Body of pancreas (tissue), 4 donors: Measurements from ENCODE around the gene ZNF430.

Experiments used
- POLR2A ChIP-seq, 3 donors: fragments of 450-650 bp; IDR thresholded peaks; one replicate each; pipeline ENCODE4 v1.6.1; 2016; ENCODE audit warnings: antibody characterized with exemption in 3 of 3, mild to moderate bottlenecking in 2 of 3
- TF ChIP-seq, protein P1 (sequence below), 7 experiments: fragments of 450-650 bp in 4 of 7; fragments of 200-600 bp in 3 of 7; sonication (generic) in 3 of 7; IDR thresholded peaks; one replicate each; pipeline ENCODE4 v1.5.1; 2016 to 2019; ENCODE audit warnings: antibody characterized with exemption in 7 of 7

DNA sequence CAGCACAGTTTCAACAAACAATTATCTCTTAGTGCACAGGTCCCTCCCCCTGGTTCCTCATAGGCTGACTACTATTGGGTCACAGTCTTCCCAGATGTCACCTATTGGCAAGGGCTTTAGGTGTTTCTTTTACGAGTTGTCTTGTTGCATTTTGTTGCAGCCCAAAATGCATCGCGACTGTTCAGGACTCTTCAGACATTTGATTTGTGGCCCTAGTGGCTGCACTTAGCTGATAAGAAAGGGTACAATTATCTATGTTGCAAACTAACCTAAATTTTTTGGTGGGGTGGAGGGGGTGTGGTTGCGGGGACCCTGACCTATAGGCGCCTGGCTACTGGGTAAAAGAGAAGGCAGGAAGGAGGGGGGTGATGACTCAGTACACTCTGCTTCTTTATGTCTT lies 32.4 kb downstream of the ZNF430 start:
- TF ChIP-seq, protein P1, sequence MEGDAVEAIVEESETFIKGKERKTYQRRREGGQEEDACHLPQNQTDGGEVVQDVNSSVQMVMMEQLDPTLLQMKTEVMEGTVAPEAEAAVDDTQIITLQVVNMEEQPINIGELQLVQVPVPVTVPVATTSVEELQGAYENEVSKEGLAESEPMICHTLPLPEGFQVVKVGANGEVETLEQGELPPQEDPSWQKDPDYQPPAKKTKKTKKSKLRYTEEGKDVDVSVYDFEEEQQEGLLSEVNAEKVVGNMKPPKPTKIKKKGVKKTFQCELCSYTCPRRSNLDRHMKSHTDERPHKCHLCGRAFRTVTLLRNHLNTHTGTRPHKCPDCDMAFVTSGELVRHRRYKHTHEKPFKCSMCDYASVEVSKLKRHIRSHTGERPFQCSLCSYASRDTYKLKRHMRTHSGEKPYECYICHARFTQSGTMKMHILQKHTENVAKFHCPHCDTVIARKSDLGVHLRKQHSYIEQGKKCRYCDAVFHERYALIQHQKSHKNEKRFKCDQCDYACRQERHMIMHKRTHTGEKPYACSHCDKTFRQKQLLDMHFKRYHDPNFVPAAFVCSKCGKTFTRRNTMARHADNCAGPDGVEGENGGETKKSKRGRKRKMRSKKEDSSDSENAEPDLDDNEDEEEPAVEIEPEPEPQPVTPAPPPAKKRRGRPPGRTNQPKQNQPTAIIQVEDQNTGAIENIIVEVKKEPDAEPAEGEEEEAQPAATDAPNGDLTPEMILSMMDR (IDR thresholded peaks at IDR 0.05) = no peak
- no peak for TF ChIP-seq POLR2A (IDR thresholded peaks at IDR 0.05)
